Panc1 (cell line): Measurements from ENCODE around the gene MROH2A. TPM values are rescaled to one million over a fixed set of nuclear protein-coding genes. Genes with fewer than 3 reads are reported as not detected.

Experiments used
- ATAC-seq: fragments of 200-7000 bp; cut with Tn5 transposase; 2 replicates; pipeline ENCODE4 v1.9.1; 2020; ENCODE audit warnings: mild to moderate bottlenecking, moderate library complexity
- BruUV-seq: library from RNA; stranded (reverse); fragments of 400-500 nt; replicated peaks from 2 replicates; lab custom pipeline; 2021; lab: Mats Ljungman, UMichigan
- CTCF ChIA-PET: fragments of 300-600 bp; sonication (Branson Sonifier 250); formaldehyde crosslinking; loops from one replicate; lab custom pipeline; 2022; ENCODE audit warnings: antibody characterized with exemption; lab: Charles Lee
- POLR2A ChIA-PET: fragments of 300-600 bp; sonication (Branson Sonifier 250); formaldehyde crosslinking; loops from one replicate; lab custom pipeline; 2022; ENCODE audit warnings: antibody characterized with exemption; lab: Charles Lee
- DNase-seq: peaks from one replicate; pipeline ENCODE4 v3.0.0-alpha.2; 2010; ENCODE audit warnings: low read depth, low spot score
- H3K27ac ChIP-seq: 2 replicates; pipeline ENCODE4 v1.5.1; 2011; ENCODE audit warnings: mild to moderate bottlenecking, low read length, inconsistent platforms
- H3K27me3 ChIP-seq: fragments of 200-500 bp; sonication (Bioruptor generic); 2 replicates; pipeline ENCODE4 v1.6.0; 2014; ENCODE audit warnings: low read length, inconsistent platforms; ENCODE audit not compliant: control insufficient read depth, insufficient read depth
- H3K36me3 ChIP-seq: fragments of 200-500 bp; sonication (Bioruptor generic); 2 replicates; pipeline ENCODE4 v1.5.1; 2014; ENCODE audit warnings: inconsistent platforms, mild to moderate bottlenecking, low read length, moderate library complexity; ENCODE audit not compliant: control insufficient read depth, insufficient read depth
- H3K4me1 ChIP-seq: 2 replicates; pipeline ENCODE4 v1.5.1; 2011; ENCODE audit warnings: inconsistent platforms, mild to moderate bottlenecking, low read length, moderate library complexity; ENCODE audit not compliant: control insufficient read depth, insufficient read depth
- H3K4me3 ChIP-seq, 2 experiments: 2 replicates each; pipeline ENCODE4 v1.5.1; 2011 to 2012; ENCODE audit warnings: low read depth in 2 of 2, low read length in 2 of 2, mild to moderate bottlenecking in 2 of 2, inconsistent platforms in 1 of 2, moderate library complexity in 1 of 2
- H3K9me3 ChIP-seq: fragments of 200-500 bp; sonication (Bioruptor generic); 2 replicates; pipeline ENCODE4 v1.5.1; 2014; ENCODE audit warnings: low read depth, mild to moderate bottlenecking, inconsistent platforms, low read length, moderate library complexity; ENCODE audit not compliant: control insufficient read depth, insufficient read depth
- CTCF ChIP-seq: fragments of 450-650 bp; IDR thresholded peaks from 2 replicates; pipeline ENCODE4 v1.5.1; 2017; ENCODE audit warnings: mild to moderate bottlenecking
- POLR2AphosphoS5 ChIP-seq: IDR thresholded peaks from 2 replicates; pipeline ENCODE4 v1.6.1; 2012; ENCODE audit warnings: mild to moderate bottlenecking, low read depth, low read length, moderate library complexity
- REST ChIP-seq, 2 experiments: IDR thresholded peaks; 2 replicates each; pipeline ENCODE4 v1.6.1; 2011 to 2012; ENCODE audit warnings: low read depth in 2 of 2, control low read depth in 1 of 2, low read length in 1 of 2, mild to moderate bottlenecking in 1 of 2, moderate library complexity in 1 of 2; ENCODE audit not compliant: insufficient read depth in 1 of 2
- SIN3A ChIP-seq: IDR thresholded peaks from 2 replicates; pipeline ENCODE4 v1.6.1; 2012; ENCODE audit warnings: low read depth, mild to moderate bottlenecking, low read length, moderate library complexity, borderline replicate concordance; ENCODE audit not compliant: insufficient read depth
- TCF7L2 ChIP-seq: IDR thresholded peaks from 2 replicates; pipeline ENCODE4 v1.6.1; 2011; ENCODE audit warnings: mild to moderate bottlenecking, low read depth, low read length, inconsistent platforms
- in situ Hi-C: cut with HindIII; loops from 2 replicates; pipeline ENCODE4 v1.10.0; 2016; ENCODE audit warnings: low sequenced_read_pairs, low pct_unique_long_range_greater_than_20kb
- intact Hi-C: fragments of 100-400 bp; cut with micrococcal nuclease; formaldehyde crosslinking; loops from one replicate; pipeline ENCODE4 v1.10.0; 2022; ENCODE audit not compliant: unreplicated experiment
- total RNA-seq: library from RNA; stranded (reverse); gene quantifications from one replicate; pipeline ENCODE4 v1.2.1, GENCODE V29; 2021; ENCODE audit not compliant: unreplicated experiment

MROH2A gene
- total RNA-seq, 1 experiment from 2014 or later: not detected

- in situ Hi-C loops (no loop called here), intact Hi-C loops (no loop called here)
- Histone ChIP-seq H3K36me3 (peaks cover 44% of the 10 kb centered on the region), H3K27me3 (no peaks in the 10 kb centered on the region), H3K4me3 (no peak overlapping the region), H3K4me1 (peaks cover 35% of the 10 kb centered on the region), H3K9me3 (no peaks in the 10 kb centered on the region), H3K27ac (0 out of 2 replicates have a peak overlapping the region, but pooled peaks have one; percentile 26)
- BruUV-seq: no TSS peak
- ChIA-PET POLR2A (no interaction called here), CTCF (no interaction called here)
- ATAC-seq: no peak
- no peak for DNase-seq
- TF ChIP-seq POLR2AphosphoS5 (0 out of 2 replicates have a peak, but pooled peaks have one; percentile 34), TCF7L2 (no peak), CTCF (no peak), REST (IDR thresholded peaks at IDR 0.05; ENCODE audit: insufficient read depth in 1 of 2, low read depth in 2 of 2, low read length in 1 of 2) (no peak), SIN3A (no peak)
Observed at GRCh38 chr2:233840520-233840919, 62.4 kb downstream of the MROH2A start.

- TF ChIP-seq REST (IDR thresholded peaks at IDR 0.05; ENCODE audit: insufficient read depth in 1 of 2, low read depth in 2 of 2, low read length in 1 of 2): no peak
- no peak for TF ChIP-seq POLR2AphosphoS5
- no peak for TF ChIP-seq SIN3A
- no peak for TF ChIP-seq TCF7L2
- TF ChIP-seq CTCF: no peak
- Histone ChIP-seq H3K4me1 (peaks cover 30% of the 10 kb centered on the region), H3K4me3 (no peak overlapping the region), H3K27ac (peak overlapping the region; percentile 21; the same call in 1 of the 2 replicates), H3K9me3 (no peaks in the 10 kb centered on the region), H3K36me3 (peaks cover 46% of the 10 kb centered on the region), H3K27me3 (no peaks in the 10 kb centered on the region)
- BruUV-seq: TSS peak; percentile 50
- intact Hi-C loops: no loop called here
- in situ Hi-C loops: no loop called here
- CTCF ChIA-PET: no interaction called here
- DNase-seq (no peak), ATAC-seq (no peak)
- POLR2A ChIA-PET: no interaction called here
Observed at GRCh38 chr2:233841183-233841582, 63.1 kb downstream of the MROH2A start.
